Measurements from ENCODE around the gene RAD9B.

Gene RAD9B

GRCh38 chr12:110545812-110546211 lies 43.7 kb downstream of the RAD9B start:
- H3K4me3 ChIP-seq (replicated peaks; ENCODE audit: low read depth, low read length): no peak overlapping the region
- no peak for TF ChIP-seq CTCF (IDR thresholded peaks at IDR 0.05; ENCODE audit: low read depth, low read length, missing control alignments)
- no peak for DNase-seq (ENCODE audit: extremely low read depth, low read depth)

GRCh38 chr12:110546339-110546738 lies 44.2 kb downstream of the RAD9B start:
- DNase-seq (ENCODE audit: extremely low read depth, low read depth): peak; percentile 95
- H3K4me3 ChIP-seq (replicated peaks; ENCODE audit: low read depth, low read length): no peak overlapping the region
- no peak for TF ChIP-seq CTCF (IDR thresholded peaks at IDR 0.05; ENCODE audit: low read depth, low read length, missing control alignments)

- TF ChIP-seq CTCF (IDR thresholded peaks at IDR 0.05; ENCODE audit: low read depth, low read length, missing control alignments): no peak
- no peak for DNase-seq (ENCODE audit: extremely low read depth, low read depth)
- no peak overlapping the region for H3K4me3 ChIP-seq (replicated peaks; ENCODE audit: low read depth, low read length)
Measured at GRCh38 chr12:110547090-110547489, 45.0 kb downstream of the RAD9B start.

GRCh38 chr12:110548678-110549077 lies 46.5 kb downstream of the RAD9B start:
- peak; percentile 74 for DNase-seq (ENCODE audit: extremely low read depth, low read depth)
- no peak for TF ChIP-seq CTCF (IDR thresholded peaks at IDR 0.05; ENCODE audit: low read depth, low read length, missing control alignments)
- no peak overlapping the region for H3K4me3 ChIP-seq (replicated peaks; ENCODE audit: low read depth, low read length)

- H3K4me3 ChIP-seq (replicated peaks; ENCODE audit: low read depth, low read length): no peak overlapping the region
- no peak for DNase-seq (ENCODE audit: extremely low read depth, low read depth)
- TF ChIP-seq CTCF (IDR thresholded peaks at IDR 0.05; ENCODE audit: low read depth, low read length, missing control alignments): no peak
Measured at GRCh38 chr12:110549716-110550115, 47.6 kb downstream of the RAD9B start.

GRCh38 chr12:110550981-110551380 lies 48.9 kb downstream of the RAD9B start:
- H3K4me3 ChIP-seq (replicated peaks; ENCODE audit: low read depth, low read length): no peak overlapping the region
- no peak for DNase-seq (ENCODE audit: extremely low read depth, low read depth)
- TF ChIP-seq CTCF (IDR thresholded peaks at IDR 0.05; ENCODE audit: low read depth, low read length, missing control alignments): no peak
